ENCODE data around the gene EEIG1. TPM values are rescaled to one million over a fixed set of nuclear protein-coding genes. Genes with fewer than 3 reads are reported as not detected.

Gene EEIG1
- total RNA-seq, 4 donors from 2014 or later = 33.0 to 81.3 (median 48.9) TPM

DNA sequence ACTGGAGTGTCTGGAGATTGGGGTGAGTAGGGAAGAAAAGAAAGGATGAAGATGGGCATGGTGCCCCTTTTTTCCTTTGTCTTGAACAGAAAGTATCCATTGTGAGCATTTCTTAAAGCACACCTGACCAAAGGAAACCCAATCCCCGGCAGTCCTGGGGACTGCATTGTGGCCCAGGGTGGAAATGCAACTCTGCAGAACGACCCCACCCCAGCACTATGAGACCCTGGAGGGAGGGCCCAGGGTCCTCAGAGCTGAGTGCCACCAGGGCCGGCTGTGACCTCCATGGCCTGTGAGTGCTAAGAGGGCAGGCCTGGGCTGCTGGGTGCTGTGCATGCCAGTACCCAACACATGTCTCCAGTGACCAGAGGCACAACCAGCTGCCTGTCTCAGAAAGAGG is 18.5 kb downstream of the EEIG1 start:
- WGBS, 2 donors = 58 to 59% methylated on average over 3 of the region's 3 CpGs
- TF ChIP-seq, protein P1, sequence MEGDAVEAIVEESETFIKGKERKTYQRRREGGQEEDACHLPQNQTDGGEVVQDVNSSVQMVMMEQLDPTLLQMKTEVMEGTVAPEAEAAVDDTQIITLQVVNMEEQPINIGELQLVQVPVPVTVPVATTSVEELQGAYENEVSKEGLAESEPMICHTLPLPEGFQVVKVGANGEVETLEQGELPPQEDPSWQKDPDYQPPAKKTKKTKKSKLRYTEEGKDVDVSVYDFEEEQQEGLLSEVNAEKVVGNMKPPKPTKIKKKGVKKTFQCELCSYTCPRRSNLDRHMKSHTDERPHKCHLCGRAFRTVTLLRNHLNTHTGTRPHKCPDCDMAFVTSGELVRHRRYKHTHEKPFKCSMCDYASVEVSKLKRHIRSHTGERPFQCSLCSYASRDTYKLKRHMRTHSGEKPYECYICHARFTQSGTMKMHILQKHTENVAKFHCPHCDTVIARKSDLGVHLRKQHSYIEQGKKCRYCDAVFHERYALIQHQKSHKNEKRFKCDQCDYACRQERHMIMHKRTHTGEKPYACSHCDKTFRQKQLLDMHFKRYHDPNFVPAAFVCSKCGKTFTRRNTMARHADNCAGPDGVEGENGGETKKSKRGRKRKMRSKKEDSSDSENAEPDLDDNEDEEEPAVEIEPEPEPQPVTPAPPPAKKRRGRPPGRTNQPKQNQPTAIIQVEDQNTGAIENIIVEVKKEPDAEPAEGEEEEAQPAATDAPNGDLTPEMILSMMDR (IDR thresholded peaks at IDR 0.05) = no peak
- no peak for TF ChIP-seq POLR2A (IDR thresholded peaks at IDR 0.05)
- DNase-seq (ENCODE audit: low spot score in 2 of 2) = no peak

GRCh38 chr9:127961613-127962155 is 19.1 kb downstream of the EEIG1 start:
- TF ChIP-seq POLR2A (IDR thresholded peaks at IDR 0.05) = no peak
- TF ChIP-seq, protein P1 (IDR thresholded peaks at IDR 0.05) = no peak
- DNase-seq (ENCODE audit: low spot score in 2 of 2) = no peak
- intact Hi-C loops (cut with DNase I; ENCODE audit: low total_unique reads) = no loop called here
- whole genome bisulfite sequencing, 2 donors = 90% methylated on average over 13 of the region's 13 CpGs
- H3K4me3 ChIP-seq (ENCODE audit: low read depth, poor library complexity, severe bottlenecking) = no peak overlapping the region

More for the DNA sequence above, 18.5 kb downstream of the EEIG1 start:
- intact Hi-C loops (cut with DNase I; ENCODE audit: low total_unique reads) = no loop called here
- H3K4me3 ChIP-seq (ENCODE audit: low read depth, poor library complexity, severe bottlenecking) = no peak overlapping the region

- intact Hi-C loops (cut with DNase I; ENCODE audit: low total_unique reads) = no loop called here
- WGBS, 2 donors = 76 to 85% methylated on average over 2 of the region's 2 CpGs
These were observed 19.7 kb downstream of the EEIG1 start for GRCh38 chr9:127961155-127961490.

GRCh38 chr9:127960410-127961154 is 20.2 kb downstream of the EEIG1 start:
- DNase-seq (ENCODE audit: low spot score in 2 of 2) = no peak
- 31 to 32% methylated on average over 11 of the region's 11 CpGs for WGBS, 2 donors
- H3K4me3 ChIP-seq (ENCODE audit: low read depth, poor library complexity, severe bottlenecking) = no peak overlapping the region
- intact Hi-C loops (cut with DNase I; ENCODE audit: low total_unique reads) = no loop called here
- TF ChIP-seq POLR2A (IDR thresholded peaks at IDR 0.05) = no peak
- TF ChIP-seq, protein P1 (IDR thresholded peaks at IDR 0.05) = no peak

More at GRCh38 chr9:127961155-127961490, 19.7 kb downstream of the EEIG1 start:
- no peak overlapping the region for H3K4me3 ChIP-seq (ENCODE audit: low read depth, poor library complexity, severe bottlenecking)
- TF ChIP-seq, protein P1 (IDR thresholded peaks at IDR 0.05) = no peak
- DNase-seq (ENCODE audit: low spot score in 2 of 2) = no peak

- no peak for DNase-seq (ENCODE audit: low spot score in 2 of 2)
- WGBS, 2 donors = 55 to 68% methylated on average over 2 of the region's 2 CpGs
- H3K4me3 ChIP-seq (ENCODE audit: low read depth, poor library complexity, severe bottlenecking) = no peak overlapping the region
- intact Hi-C loops (cut with DNase I; ENCODE audit: low total_unique reads) = no loop called here
- TF ChIP-seq, protein P1 (IDR thresholded peaks at IDR 0.05) = no peak
- TF ChIP-seq POLR2A (IDR thresholded peaks at IDR 0.05) = no peak
These were observed 20.9 kb downstream of the EEIG1 start for GRCh38 chr9:127959841-127960409.

Measured in lower leg skin (tissue), 4 donors.